SK-N-MC (cell line): ENCODE measurements around the gene SEPTIN1.

ENCODE experiments used
- EZH2 ChIP-seq: fragments of 200-600 bp; sonication (generic); IDR thresholded peaks from one replicate; pipeline ENCODE4 v1.6.1; 2017; ENCODE audit warnings: antibody characterized with exemption
- FOXP2 ChIP-seq: optimal IDR thresholded peaks from 2 replicates; pipeline ENCODE3; 2011; ENCODE audit warnings: mild to moderate bottlenecking, moderate library complexity; ENCODE audit not compliant: insufficient read depth; ENCODE audit errors: extremely low read length, control extremely low read depth
- POLR2AphosphoS5 ChIP-seq: IDR thresholded peaks from 2 replicates; pipeline ENCODE4 v1.6.1; 2012; ENCODE audit warnings: mild to moderate bottlenecking, low read depth, low read length, borderline replicate concordance

DNA sequence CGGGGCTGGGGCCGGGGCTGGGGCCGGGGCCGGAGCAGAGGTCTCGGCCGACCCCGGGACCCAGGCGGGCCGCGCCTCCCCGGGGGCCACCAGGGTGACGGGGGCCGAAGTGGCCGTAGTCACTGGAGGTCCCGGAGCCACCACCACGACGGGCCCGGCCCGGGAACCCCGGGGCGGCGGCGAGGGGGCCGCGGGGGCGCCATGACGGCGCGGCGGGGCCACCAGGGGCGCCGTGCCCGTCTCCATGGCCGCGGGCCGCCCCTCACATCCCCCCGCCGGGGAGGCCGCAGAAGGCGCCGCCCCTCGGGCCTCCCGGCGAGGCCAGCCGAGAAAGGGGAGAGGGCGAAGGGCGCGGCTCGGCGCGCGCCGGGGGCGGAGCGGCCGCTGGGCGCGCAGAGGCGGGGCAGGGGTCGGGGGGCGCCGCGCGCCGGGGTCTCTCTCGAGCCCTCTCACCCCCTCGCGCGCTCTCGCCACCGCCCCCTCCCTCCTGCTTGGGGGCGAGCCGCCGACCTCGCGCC, 12.4 kb downstream of the SEPTIN1 start:
- TF ChIP-seq EZH2 (no peak), POLR2AphosphoS5 (0 out of 2 replicates have a peak, but pooled peaks have one; percentile 17), FOXP2 (no peak)
